Measurements from ENCODE around the gene ADAMTS3. TPM values are rescaled to one million over a fixed set of nuclear protein-coding genes. Genes with fewer than 3 reads are reported as not detected.

The ADAMTS3 gene
- total RNA-seq, 2 donors from 2014 or later = 5.8 to 13.0 TPM

- Mint-ChIP-seq H3K4me1 (peaks cover 20% of the 10 kb centered on the region), H3K4me3 (peak overlapping the region; percentile 73), H3K36me3 (ENCODE audit: low read depth) (no peaks in the 10 kb centered on the region), H3K9me3 (no peaks in the 10 kb centered on the region), H3K27me3 (ENCODE audit: insufficient read depth) (no peaks in the 10 kb centered on the region), H3K27ac (no peak overlapping the region)
- Histone ChIP-seq H3K27ac (ENCODE audit: low read depth, low read length) (no peak overlapping the region), H3K4me1 (ENCODE audit: control insufficient read depth, insufficient read depth, low read length) (peaks cover 6% of the 10 kb centered on the region), H3K4me3 (ENCODE audit: low read length) (peak overlapping the region; percentile 89), H3K27me3 (ENCODE audit: control insufficient read depth, insufficient read depth, low read length, poor library complexity, severe bottlenecking) (no peaks in the 10 kb centered on the region), H3K36me3 (ENCODE audit: control insufficient read depth, insufficient read depth, low read length) (no peaks in the 10 kb centered on the region), H3K9me3 (ENCODE audit: control insufficient read depth, low read length) (no peaks in the 10 kb centered on the region), H3K9ac (ENCODE audit: extremely low read depth, low read length, poor library complexity, severe bottlenecking) (no peak overlapping the region)
- no peak for TF ChIP-seq CTCF (conservative IDR thresholded peaks at IDR 0.05)
- WGBS, 2 experiments (ENCODE audit: insufficient coverage in 1 of 2, insufficient read length in 1 of 2) = 75% methylated on average over 1 of the region's 1 CpG; no CpG with 5 or more reads in 1 of the 2 experiments
- DNase-seq = no peak
Measured at GRCh38 chr4:72567036-72567435, 2.0 kb downstream of the ADAMTS3 start.

GRCh38 chr4:72566464-72566972, 2.5 kb downstream of the ADAMTS3 start:
- Histone ChIP-seq H3K27ac (ENCODE audit: low read depth, low read length) (no peak overlapping the region), H3K9ac (ENCODE audit: extremely low read depth, low read length, poor library complexity, severe bottlenecking) (no peak overlapping the region), H3K36me3 (ENCODE audit: control insufficient read depth, insufficient read depth, low read length) (no peaks in the 10 kb centered on the region), H3K4me1 (ENCODE audit: control insufficient read depth, insufficient read depth, low read length) (peaks cover 6% of the 10 kb centered on the region), H3K4me3 (ENCODE audit: low read length) (no peak overlapping the region), H3K27me3 (ENCODE audit: control insufficient read depth, insufficient read depth, low read length, poor library complexity, severe bottlenecking) (no peaks in the 10 kb centered on the region), H3K9me3 (ENCODE audit: control insufficient read depth, low read length) (no peaks in the 10 kb centered on the region)
- peaks cover 20% of the 10 kb centered on the region for H3K4me1 Mint-ChIP-seq
- no peak overlapping the region for H3K4me3 Mint-ChIP-seq
- no peaks in the 10 kb centered on the region for H3K36me3 Mint-ChIP-seq (ENCODE audit: low read depth)
- 60 to 78% methylated on average over 1 to 2 of the region's 2 CpGs for WGBS, 2 experiments (ENCODE audit: insufficient coverage in 1 of 2, insufficient read length in 1 of 2)
- H3K27ac Mint-ChIP-seq = no peak overlapping the region
- DNase-seq = no peak
- no peaks in the 10 kb centered on the region for H3K27me3 Mint-ChIP-seq (ENCODE audit: insufficient read depth)
- no peaks in the 10 kb centered on the region for H3K9me3 Mint-ChIP-seq
- TF ChIP-seq CTCF (conservative IDR thresholded peaks at IDR 0.05) = no peak

- no peak overlapping the region for H3K27ac Mint-ChIP-seq
- no peak for TF ChIP-seq CTCF (conservative IDR thresholded peaks at IDR 0.05)
- peaks cover 13% of the 10 kb centered on the region for H3K4me1 Mint-ChIP-seq
- Histone ChIP-seq H3K27me3 (ENCODE audit: control insufficient read depth, insufficient read depth, low read length, poor library complexity, severe bottlenecking) (no peaks in the 10 kb centered on the region), H3K9ac (ENCODE audit: extremely low read depth, low read length, poor library complexity, severe bottlenecking) (no peak overlapping the region), H3K27ac (ENCODE audit: low read depth, low read length) (no peak overlapping the region), H3K4me3 (ENCODE audit: low read length) (no peak overlapping the region), H3K9me3 (ENCODE audit: control insufficient read depth, low read length) (no peaks in the 10 kb centered on the region), H3K4me1 (ENCODE audit: control insufficient read depth, insufficient read depth, low read length) (peaks cover under 1% of the 10 kb centered on the region), H3K36me3 (ENCODE audit: control insufficient read depth, insufficient read depth, low read length) (no peaks in the 10 kb centered on the region)
- peaks cover 8% of the 10 kb centered on the region for H3K9me3 Mint-ChIP-seq
- H3K4me3 Mint-ChIP-seq = no peak overlapping the region
- WGBS, 2 experiments (ENCODE audit: insufficient coverage in 1 of 2, insufficient read length in 1 of 2) = 90 to 94% methylated on average over 2 of the region's 2 CpGs
- H3K36me3 Mint-ChIP-seq (ENCODE audit: low read depth) = peaks cover 3% of the 10 kb centered on the region
- H3K27me3 Mint-ChIP-seq (ENCODE audit: insufficient read depth) = no peaks in the 10 kb centered on the region
- DNase-seq = no peak
Measured at GRCh38 chr4:72564789-72565188, 4.2 kb downstream of the ADAMTS3 start.
